ENCODE measurements around the gene LBR. TPM values are rescaled to one million over a fixed set of nuclear protein-coding genes. Genes with fewer than 3 reads are reported as not detected.
A peak's percentile ranks its signal among the peaks of the same experiment; 100 is the strongest.

LBR gene
- total and polyA plus RNA-seq, 2 experiments from 2014 or later = 50.6 to 91.3 TPM

DNA sequence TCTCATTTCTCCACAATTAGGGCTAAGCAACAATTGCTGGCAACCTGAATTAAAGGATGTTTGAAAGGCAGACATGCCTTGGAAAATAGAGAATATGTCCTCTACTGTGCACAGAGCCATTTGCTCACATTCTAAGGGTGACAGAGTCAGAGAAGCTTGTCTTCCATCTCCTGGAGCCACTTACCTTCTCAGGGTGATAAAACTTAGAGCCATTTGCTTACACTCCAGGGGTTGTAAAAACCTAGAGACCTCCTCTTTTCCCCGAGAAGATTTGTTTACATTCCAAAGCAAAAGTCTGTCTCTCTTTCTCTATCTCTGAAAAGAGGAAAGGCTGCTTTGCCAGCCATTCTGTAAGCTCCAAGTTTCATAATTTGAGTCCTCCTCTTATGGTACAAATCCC, 61.3 kb downstream of the LBR start:
- Histone ChIP-seq H3F3A (replicated peaks; ENCODE audit: low read depth) (no peaks in the 10 kb centered on the region), H3K4me2 (no peak overlapping the region), H3K79me2 (replicated peaks; ENCODE audit: insufficient read depth) (no peaks in the 10 kb centered on the region), H2AFZ (no peak overlapping the region), H3K4me1 (ENCODE audit: insufficient read depth) (no peaks in the 10 kb centered on the region), H3K27ac (ENCODE audit: low read depth) (no peak overlapping the region), H3K27me3 (ENCODE audit: insufficient read depth) (peaks cover 56% of the 10 kb centered on the region), H4K20me1 (replicated peaks; ENCODE audit: insufficient read depth) (no peaks in the 10 kb centered on the region), H3K9me2 (ENCODE audit: insufficient read depth) (no peaks in the 10 kb centered on the region), H3K4me3 (no peak overlapping the region), H3K36me3 (ENCODE audit: insufficient read depth) (no peaks in the 10 kb centered on the region)
- no peaks in the 10 kb centered on the region for H3K36me3 Mint-ChIP-seq (ENCODE audit: low read depth)
- no peaks in the 10 kb centered on the region for H3K4me1 Mint-ChIP-seq
- ATAC-seq = peak; percentile 45; the same call in 2 of the 3 replicates
- H3K27ac Mint-ChIP-seq = no peak overlapping the region
- DNase-seq (ENCODE audit: low spot score) = peak; percentile 27
- H3K27me3 Mint-ChIP-seq (ENCODE audit: insufficient read depth, low read depth, poor library complexity) = peaks cover 15% of the 10 kb centered on the region
- TF ChIP-seq CREB1 (CRISPR knock-in tag; IDR thresholded peaks at IDR 0.05; ENCODE audit: low read depth) (no peak), ZNF114 (CRISPR knock-in tag; IDR thresholded peaks at IDR 0.05) (no peak), ZNF331 (CRISPR knock-in tag; IDR thresholded peaks at IDR 0.05; ENCODE audit: low read depth) (no peak), EZH2phosphoT487 (IDR thresholded peaks at IDR 0.05; ENCODE audit: unreplicated experiment) (no peak), NANOG (IDR thresholded peaks at IDR 0.05; ENCODE audit: borderline replicate concordance) (no peak), EZH2 (IDR thresholded peaks at IDR 0.05; ENCODE audit: low read depth, unreplicated experiment) (no peak)
- TF ChIP-seq, protein P1, sequence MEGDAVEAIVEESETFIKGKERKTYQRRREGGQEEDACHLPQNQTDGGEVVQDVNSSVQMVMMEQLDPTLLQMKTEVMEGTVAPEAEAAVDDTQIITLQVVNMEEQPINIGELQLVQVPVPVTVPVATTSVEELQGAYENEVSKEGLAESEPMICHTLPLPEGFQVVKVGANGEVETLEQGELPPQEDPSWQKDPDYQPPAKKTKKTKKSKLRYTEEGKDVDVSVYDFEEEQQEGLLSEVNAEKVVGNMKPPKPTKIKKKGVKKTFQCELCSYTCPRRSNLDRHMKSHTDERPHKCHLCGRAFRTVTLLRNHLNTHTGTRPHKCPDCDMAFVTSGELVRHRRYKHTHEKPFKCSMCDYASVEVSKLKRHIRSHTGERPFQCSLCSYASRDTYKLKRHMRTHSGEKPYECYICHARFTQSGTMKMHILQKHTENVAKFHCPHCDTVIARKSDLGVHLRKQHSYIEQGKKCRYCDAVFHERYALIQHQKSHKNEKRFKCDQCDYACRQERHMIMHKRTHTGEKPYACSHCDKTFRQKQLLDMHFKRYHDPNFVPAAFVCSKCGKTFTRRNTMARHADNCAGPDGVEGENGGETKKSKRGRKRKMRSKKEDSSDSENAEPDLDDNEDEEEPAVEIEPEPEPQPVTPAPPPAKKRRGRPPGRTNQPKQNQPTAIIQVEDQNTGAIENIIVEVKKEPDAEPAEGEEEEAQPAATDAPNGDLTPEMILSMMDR (conservative IDR thresholded peaks at IDR 0.05; ENCODE audit: low read depth in 2 of 2) = no peak
- TF ChIP-seq, protein P2, sequence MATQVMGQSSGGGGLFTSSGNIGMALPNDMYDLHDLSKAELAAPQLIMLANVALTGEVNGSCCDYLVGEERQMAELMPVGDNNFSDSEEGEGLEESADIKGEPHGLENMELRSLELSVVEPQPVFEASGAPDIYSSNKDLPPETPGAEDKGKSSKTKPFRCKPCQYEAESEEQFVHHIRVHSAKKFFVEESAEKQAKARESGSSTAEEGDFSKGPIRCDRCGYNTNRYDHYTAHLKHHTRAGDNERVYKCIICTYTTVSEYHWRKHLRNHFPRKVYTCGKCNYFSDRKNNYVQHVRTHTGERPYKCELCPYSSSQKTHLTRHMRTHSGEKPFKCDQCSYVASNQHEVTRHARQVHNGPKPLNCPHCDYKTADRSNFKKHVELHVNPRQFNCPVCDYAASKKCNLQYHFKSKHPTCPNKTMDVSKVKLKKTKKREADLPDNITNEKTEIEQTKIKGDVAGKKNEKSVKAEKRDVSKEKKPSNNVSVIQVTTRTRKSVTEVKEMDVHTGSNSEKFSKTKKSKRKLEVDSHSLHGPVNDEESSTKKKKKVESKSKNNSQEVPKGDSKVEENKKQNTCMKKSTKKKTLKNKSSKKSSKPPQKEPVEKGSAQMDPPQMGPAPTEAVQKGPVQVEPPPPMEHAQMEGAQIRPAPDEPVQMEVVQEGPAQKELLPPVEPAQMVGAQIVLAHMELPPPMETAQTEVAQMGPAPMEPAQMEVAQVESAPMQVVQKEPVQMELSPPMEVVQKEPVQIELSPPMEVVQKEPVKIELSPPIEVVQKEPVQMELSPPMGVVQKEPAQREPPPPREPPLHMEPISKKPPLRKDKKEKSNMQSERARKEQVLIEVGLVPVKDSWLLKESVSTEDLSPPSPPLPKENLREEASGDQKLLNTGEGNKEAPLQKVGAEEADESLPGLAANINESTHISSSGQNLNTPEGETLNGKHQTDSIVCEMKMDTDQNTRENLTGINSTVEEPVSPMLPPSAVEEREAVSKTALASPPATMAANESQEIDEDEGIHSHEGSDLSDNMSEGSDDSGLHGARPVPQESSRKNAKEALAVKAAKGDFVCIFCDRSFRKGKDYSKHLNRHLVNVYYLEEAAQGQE (IDR thresholded peaks at IDR 0.05; ENCODE audit: unreplicated experiment) = no peak
- H3K9me3 Mint-ChIP-seq = no peaks in the 10 kb centered on the region
- H3K4me3 Mint-ChIP-seq = no peak overlapping the region

DNA sequence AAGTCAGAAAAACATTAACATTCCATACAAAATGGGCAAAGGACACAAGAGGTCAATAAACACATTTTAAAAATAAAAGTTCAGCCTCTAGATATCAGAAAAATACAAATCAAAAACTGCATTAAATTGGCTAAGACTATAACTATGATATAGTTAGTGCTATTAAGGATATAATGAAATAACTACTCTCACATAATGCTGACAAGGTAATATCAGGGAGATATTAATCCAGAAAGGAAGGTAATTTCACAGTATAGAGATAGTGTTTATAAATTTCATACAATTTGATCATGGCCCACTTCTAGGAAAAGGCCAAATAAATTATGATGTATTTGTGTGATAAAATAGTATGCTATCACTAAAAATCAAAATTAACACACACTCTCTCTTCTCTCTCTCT, 61.8 kb downstream of the LBR start:
- no peak for DNase-seq (ENCODE audit: low spot score)
- no peak overlapping the region for H3K27ac Mint-ChIP-seq
- no peaks in the 10 kb centered on the region for H3K4me1 Mint-ChIP-seq
- TF ChIP-seq, protein P2 (IDR thresholded peaks at IDR 0.05; ENCODE audit: unreplicated experiment) = no peak
- TF ChIP-seq EZH2phosphoT487 (IDR thresholded peaks at IDR 0.05; ENCODE audit: unreplicated experiment) (no peak), EZH2 (IDR thresholded peaks at IDR 0.05; ENCODE audit: low read depth, unreplicated experiment) (no peak), CREB1 (CRISPR knock-in tag; IDR thresholded peaks at IDR 0.05; ENCODE audit: low read depth) (no peak), POLR2AphosphoS5 (IDR thresholded peaks at IDR 0.05; ENCODE audit: low read depth) (no peak)

More for the DNA sequence above, 61.8 kb downstream of the LBR start:
- H3K36me3 ChIP-seq (ENCODE audit: insufficient read depth) = no peaks in the 10 kb centered on the region
- H3K27me3 ChIP-seq (ENCODE audit: insufficient read depth) = peaks cover 56% of the 10 kb centered on the region
- no peaks in the 10 kb centered on the region for H3F3A ChIP-seq (replicated peaks; ENCODE audit: low read depth)
- Mint-ChIP-seq H3K36me3 (ENCODE audit: low read depth) (no peaks in the 10 kb centered on the region), H3K9me3 (no peaks in the 10 kb centered on the region), H3K27me3 (ENCODE audit: insufficient read depth, low read depth, poor library complexity) (peaks cover 15% of the 10 kb centered on the region), H3K4me3 (no peak overlapping the region)
- H3K9me2 ChIP-seq (ENCODE audit: insufficient read depth) = no peaks in the 10 kb centered on the region
- H3K4me3 ChIP-seq = no peak overlapping the region
- no peaks in the 10 kb centered on the region for H4K20me1 ChIP-seq (replicated peaks; ENCODE audit: insufficient read depth)
- no peak for ATAC-seq
- no peak overlapping the region for H2AFZ ChIP-seq
- no peak overlapping the region for H3K4me2 ChIP-seq
- no peaks in the 10 kb centered on the region for H3K4me1 ChIP-seq (ENCODE audit: insufficient read depth)
- no peaks in the 10 kb centered on the region for H3K79me2 ChIP-seq (replicated peaks; ENCODE audit: insufficient read depth)
- H3K27ac ChIP-seq (ENCODE audit: low read depth) = no peak overlapping the region

Data from GM23338 (cell line).